WERI-Rb-1 (cell line): ENCODE results near the gene PTPMT1.
"Not testable (repeated sequence)": the region's sequence is repeated elsewhere in the genome, so short reads cannot be mapped to it uniquely, and the experiment has no call there.

ENCODE experiments used
- DNase-seq: peaks from one replicate; pipeline ENCODE4 v3.0.0-alpha.2; 2020
- H3K27ac ChIP-seq: fragments of 250-450 bp; sonication (Bioruptor Pico); 2 replicates; pipeline ENCODE4 v1.5.1; 2020; ENCODE audit warnings: mild to moderate bottlenecking, moderate library complexity
- H3K27me3 ChIP-seq: fragments of 250-450 bp; sonication (Bioruptor Pico); 2 replicates; pipeline ENCODE4 v1.5.1; 2021; ENCODE audit warnings: mild to moderate bottlenecking, low read depth, moderate library complexity; ENCODE audit not compliant: insufficient read depth, severe bottlenecking
- H3K36me3 ChIP-seq: fragments of 250-450 bp; sonication (Bioruptor Pico); 2 replicates; pipeline ENCODE4 v1.5.1; 2020; ENCODE audit warnings: mild to moderate bottlenecking, moderate library complexity
- H3K4me3 ChIP-seq: 2 replicates; pipeline ENCODE4 v1.5.1; 2011; ENCODE audit warnings: low read depth, mild to moderate bottlenecking, control low read depth, low read length
- H3K9me3 ChIP-seq: fragments of 250-450 bp; sonication (Bioruptor Pico); 2 replicates; pipeline ENCODE4 v1.5.1; 2021; ENCODE audit warnings: mild to moderate bottlenecking, moderate library complexity; ENCODE audit not compliant: severe bottlenecking
- CTCF ChIP-seq: IDR thresholded peaks from 2 replicates; pipeline ENCODE4 v1.5.1; 2011; ENCODE audit warnings: low read depth, mild to moderate bottlenecking, control low read depth, inconsistent platforms, low read length

PTPMT1 gene

DNA sequence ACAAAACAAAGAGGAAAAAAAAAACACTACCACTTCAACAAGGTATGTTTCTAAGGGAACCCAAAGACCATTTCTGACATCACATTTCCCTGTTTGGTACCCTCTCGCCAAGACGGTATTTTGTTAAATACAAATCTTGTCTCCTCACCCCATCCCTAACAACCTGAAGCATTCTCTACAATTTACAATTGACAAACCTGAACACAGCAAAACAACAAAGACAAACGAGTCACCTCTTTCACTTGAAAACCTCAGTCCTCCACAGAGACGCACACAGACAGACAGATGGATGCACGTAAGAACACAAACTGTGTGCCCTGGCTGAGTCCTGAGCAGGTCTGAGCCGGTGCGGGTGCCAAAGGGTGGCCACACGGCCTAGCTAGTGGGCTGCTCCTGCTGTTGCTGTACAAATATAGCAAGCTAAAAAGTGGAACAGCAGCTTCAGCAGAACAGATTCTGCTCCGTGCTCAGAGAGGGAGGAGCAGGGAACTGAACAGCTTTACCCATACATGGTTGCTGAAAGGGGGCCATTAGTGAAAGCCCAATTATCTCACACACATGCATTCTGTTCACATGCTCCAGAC lies 41.0 kb upstream of the PTPMT1 start:
- no peaks in the 10 kb centered on the region for H3K27me3 ChIP-seq
- TF ChIP-seq CTCF: no peak
- peaks cover 7% of the 10 kb centered on the region for H3K36me3 ChIP-seq
- DNase-seq: no peak
- no peak overlapping the region for H3K4me3 ChIP-seq
- H3K27ac ChIP-seq: no peak overlapping the region
- H3K9me3 ChIP-seq: no peaks in the 10 kb centered on the region

GRCh38 chr11:47526032-47526431 lies 39.4 kb upstream of the PTPMT1 start:
- not testable (repeated sequence) for H3K9me3 ChIP-seq, H3K27ac ChIP-seq, H3K27me3 ChIP-seq, H3K4me3 ChIP-seq, DNase-seq
- H3K36me3 ChIP-seq: peaks cover 13% of the 10 kb centered on the region; the same call in 1 of the 2 replicates

DNA sequence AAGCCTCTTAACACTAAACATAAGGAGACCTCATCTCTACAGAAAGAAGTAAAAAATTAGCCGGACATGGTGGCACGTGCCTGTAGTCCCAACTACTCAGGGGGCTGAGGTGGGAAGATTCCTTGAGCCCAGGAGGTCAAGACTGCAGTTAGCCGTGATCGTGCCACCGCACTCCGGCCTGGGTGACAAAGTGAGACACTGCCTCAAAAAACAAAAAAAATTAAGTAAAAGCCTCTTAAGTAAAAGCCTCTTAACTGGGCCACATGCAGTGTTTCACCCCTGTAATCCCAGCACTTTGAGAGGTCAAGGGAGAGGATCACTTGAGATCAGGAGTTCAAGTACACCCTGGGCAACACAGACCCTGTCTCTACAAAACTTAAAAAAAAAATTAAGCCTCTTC lies 38.2 kb upstream of the PTPMT1 start:
- DNase-seq: peak; percentile 56
- Histone ChIP-seq H3K27me3 (no peaks in the 10 kb centered on the region), H3K27ac (no peak overlapping the region), H3K9me3 (no peaks in the 10 kb centered on the region), H3K4me3 (no peak overlapping the region), H3K36me3 (peaks cover 15% of the 10 kb centered on the region; the same call in 1 of the 2 replicates)
- no peak for TF ChIP-seq CTCF

DNA sequence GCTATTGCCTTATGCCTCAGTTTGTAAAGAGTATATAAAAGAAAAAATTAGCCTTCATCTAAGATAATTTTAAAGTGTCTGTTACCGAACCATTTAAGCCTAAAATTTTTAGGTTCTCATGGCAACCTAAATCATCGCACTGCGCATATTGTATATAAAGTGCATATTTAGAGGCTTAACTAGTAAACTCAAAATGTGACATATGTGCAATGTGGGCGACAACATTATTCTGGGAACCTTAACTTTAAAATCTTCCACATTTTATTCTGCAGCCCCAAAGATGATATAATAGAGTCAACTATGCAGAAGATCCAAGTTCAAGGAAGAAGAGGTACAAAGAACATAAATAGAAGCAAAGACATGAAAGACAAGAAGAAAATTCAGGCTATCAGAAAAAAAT lies 35.4 kb upstream of the PTPMT1 start:
- H3K4me3 ChIP-seq: no peak overlapping the region
- H3K36me3 ChIP-seq: peaks cover 17% of the 10 kb centered on the region; the same call in 1 of the 2 replicates
- no peak overlapping the region for H3K27ac ChIP-seq
- no peak for DNase-seq
- TF ChIP-seq CTCF: no peak
- no peaks in the 10 kb centered on the region for H3K9me3 ChIP-seq
- no peaks in the 10 kb centered on the region for H3K27me3 ChIP-seq

DNA sequence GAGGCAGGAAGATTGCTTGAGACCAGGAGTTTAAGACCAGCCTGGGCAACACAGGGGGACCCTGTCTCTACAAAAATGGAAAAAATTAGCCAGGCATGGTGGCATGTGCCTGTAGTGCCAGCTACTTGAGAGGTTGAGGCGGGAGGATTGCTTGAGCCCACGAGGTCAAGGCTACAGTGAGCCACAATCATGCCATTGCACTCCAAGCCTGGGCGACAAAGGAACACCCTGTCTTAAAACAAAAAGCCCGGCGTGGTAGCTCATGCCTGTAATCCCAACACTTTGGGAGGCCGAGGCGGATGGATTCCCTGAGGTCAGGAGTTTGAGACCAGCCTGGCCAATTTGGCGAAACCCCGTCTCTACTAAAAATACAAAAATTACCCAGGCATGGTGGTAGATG lies 34.7 kb upstream of the PTPMT1 start:
- not testable (repeated sequence) for H3K4me3 ChIP-seq, H3K9me3 ChIP-seq, H3K27ac ChIP-seq, DNase-seq, H3K27me3 ChIP-seq
- H3K36me3 ChIP-seq: peaks cover 15% of the 10 kb centered on the region

GRCh38 chr11:47531666-47532065 lies 33.7 kb upstream of the PTPMT1 start:
- H3K4me3 ChIP-seq: no peak overlapping the region
- H3K36me3 ChIP-seq: peaks cover 24% of the 10 kb centered on the region
- no peaks in the 10 kb centered on the region for H3K9me3 ChIP-seq
- no peak overlapping the region for H3K27ac ChIP-seq
- DNase-seq: no peak
- no peaks in the 10 kb centered on the region for H3K27me3 ChIP-seq
- no peak for TF ChIP-seq CTCF

DNA sequence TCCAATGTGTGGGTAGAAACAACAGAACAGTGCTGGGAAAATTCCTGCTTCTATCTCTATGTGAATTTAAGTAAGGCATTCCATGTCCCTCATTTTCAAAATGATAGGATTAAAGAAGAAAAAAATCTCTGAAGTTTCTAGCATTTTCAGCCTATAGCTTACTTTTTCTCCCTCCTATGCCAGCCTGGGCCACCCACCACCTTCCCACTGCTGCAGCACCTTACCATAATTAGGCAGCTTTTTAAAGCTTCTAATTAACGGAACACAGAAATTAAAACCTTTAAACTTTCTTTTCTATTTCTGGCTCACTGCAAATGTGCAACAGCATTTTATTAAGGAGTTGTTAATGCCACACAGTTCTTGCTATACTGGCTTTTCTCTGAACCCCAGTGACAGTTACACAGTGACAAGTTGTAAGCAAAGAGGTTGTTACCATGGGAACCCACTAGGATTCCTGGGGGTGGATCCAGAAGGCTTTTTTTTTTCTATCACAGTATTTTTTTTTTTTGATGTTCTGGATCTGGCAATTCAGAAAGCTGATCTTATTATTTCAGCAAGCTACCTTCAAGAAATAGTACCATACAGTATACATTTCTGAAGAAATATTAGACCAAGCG lies 32.7 kb upstream of the PTPMT1 start:
- H3K9me3 ChIP-seq: no peaks in the 10 kb centered on the region
- no peak overlapping the region for H3K27ac ChIP-seq
- no peak for DNase-seq

More for the DNA sequence above, 32.7 kb upstream of the PTPMT1 start:
- H3K27me3 ChIP-seq: no peaks in the 10 kb centered on the region
- no peak for TF ChIP-seq CTCF
- H3K4me3 ChIP-seq: no peak overlapping the region
- peaks cover 25% of the 10 kb centered on the region for H3K36me3 ChIP-seq
